ENCODE data around the gene CTNNB1. TPM values are rescaled to one million over a fixed set of nuclear protein-coding genes. Genes with fewer than 3 reads are reported as not detected.

CTNNB1 gene
- total RNA-seq, 1 donor from 2014 or later, result 305 TPM

DNA sequence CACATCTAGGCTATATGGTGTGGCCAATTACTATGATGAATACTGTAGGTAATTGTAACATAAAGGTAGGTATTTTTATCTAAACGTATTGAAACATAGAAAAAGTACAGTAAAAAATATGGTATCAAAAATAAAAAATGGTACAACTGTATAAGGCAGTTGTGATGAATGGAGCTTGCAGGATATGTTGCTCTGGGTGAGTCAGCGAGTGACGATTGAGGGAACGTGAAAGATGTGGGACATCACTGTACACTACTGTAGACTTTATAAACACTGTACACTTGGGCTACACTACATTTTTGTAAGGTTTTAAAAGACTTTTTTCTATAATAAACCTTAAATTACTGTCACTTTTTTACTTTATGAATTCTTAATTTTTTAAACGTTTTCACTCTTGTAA lies 10.3 kb downstream of the CTNNB1 start:
- H3K4me1 ChIP-seq, result peaks cover 72% of the 10 kb centered on the region
- no peak for DNase-seq
- intact Hi-C loops (cut with DNase I), result loop anchor here (10.0 kb wide), 1 partner anchor 625 kb away; no protein-coding TSS in a partner anchor
- no peaks in the 10 kb centered on the region for H3K36me3 ChIP-seq
- H3K9me3 ChIP-seq, result no peaks in the 10 kb centered on the region
- no peak for ATAC-seq
- no peak overlapping the region for H3K4me3 ChIP-seq
- TF ChIP-seq, protein P1, sequence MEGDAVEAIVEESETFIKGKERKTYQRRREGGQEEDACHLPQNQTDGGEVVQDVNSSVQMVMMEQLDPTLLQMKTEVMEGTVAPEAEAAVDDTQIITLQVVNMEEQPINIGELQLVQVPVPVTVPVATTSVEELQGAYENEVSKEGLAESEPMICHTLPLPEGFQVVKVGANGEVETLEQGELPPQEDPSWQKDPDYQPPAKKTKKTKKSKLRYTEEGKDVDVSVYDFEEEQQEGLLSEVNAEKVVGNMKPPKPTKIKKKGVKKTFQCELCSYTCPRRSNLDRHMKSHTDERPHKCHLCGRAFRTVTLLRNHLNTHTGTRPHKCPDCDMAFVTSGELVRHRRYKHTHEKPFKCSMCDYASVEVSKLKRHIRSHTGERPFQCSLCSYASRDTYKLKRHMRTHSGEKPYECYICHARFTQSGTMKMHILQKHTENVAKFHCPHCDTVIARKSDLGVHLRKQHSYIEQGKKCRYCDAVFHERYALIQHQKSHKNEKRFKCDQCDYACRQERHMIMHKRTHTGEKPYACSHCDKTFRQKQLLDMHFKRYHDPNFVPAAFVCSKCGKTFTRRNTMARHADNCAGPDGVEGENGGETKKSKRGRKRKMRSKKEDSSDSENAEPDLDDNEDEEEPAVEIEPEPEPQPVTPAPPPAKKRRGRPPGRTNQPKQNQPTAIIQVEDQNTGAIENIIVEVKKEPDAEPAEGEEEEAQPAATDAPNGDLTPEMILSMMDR (IDR thresholded peaks at IDR 0.05), result no peak
- H3K27me3 ChIP-seq, result no peaks in the 10 kb centered on the region
- H3K27ac ChIP-seq, result no peak overlapping the region

DNA sequence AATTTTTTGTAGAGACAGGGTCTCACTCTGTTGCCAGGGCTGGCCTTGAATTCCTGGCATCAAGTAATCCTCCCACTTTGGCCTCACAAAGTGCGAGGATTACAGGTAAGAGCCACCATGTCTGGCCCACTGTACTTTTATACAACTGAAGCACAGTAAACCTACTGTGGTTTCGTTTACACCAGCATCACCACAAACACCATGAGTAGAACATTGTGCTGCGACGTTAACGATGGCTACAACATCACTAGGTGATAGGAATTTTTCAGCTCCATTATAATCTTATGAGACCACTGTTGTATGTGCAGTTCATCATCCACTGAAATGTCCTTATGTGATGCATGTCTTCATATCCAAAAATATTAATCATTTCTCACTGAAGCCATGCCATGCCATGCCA lies 11.7 kb downstream of the CTNNB1 start:
- TF ChIP-seq, protein P1 (IDR thresholded peaks at IDR 0.05), result no peak
- Histone ChIP-seq H3K36me3 (no peaks in the 10 kb centered on the region), H3K9me3 (no peaks in the 10 kb centered on the region), H3K4me1 (peaks cover 70% of the 10 kb centered on the region), H3K4me3 (no peak overlapping the region), H3K27me3 (no peaks in the 10 kb centered on the region), H3K27ac (no peak overlapping the region)
- intact Hi-C loops (cut with DNase I), result no loop called here
- ATAC-seq (no peak), DNase-seq (no peak)

DNA sequence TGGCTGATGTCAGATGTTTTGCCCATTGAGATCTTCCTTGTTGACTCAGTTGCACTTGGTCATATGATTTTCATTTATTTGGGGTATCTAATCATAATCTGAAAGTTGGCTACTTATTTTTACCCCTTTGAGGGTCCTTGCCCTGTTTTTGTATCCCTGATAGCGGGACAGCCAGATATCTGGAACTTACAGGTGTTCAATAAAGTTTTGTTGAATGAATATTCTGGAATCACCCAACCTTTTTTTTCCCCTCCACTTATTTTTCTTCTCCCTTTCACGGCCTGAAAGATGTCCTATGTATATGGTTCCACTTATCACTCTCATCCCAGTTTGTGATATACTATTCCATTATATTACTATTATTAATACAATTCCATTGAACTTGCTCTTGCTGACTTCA lies 12.8 kb downstream of the CTNNB1 start:
- Histone ChIP-seq H3K4me1 (peaks cover 69% of the 10 kb centered on the region), H3K9me3 (no peaks in the 10 kb centered on the region), H3K27ac (no peak overlapping the region), H3K36me3 (no peaks in the 10 kb centered on the region), H3K27me3 (no peaks in the 10 kb centered on the region), H3K4me3 (no peak overlapping the region)
- no peak for ATAC-seq
- no peak for DNase-seq
- TF ChIP-seq, protein P1 (IDR thresholded peaks at IDR 0.05), result no peak
- intact Hi-C loops (cut with DNase I), result no loop called here

DNA sequence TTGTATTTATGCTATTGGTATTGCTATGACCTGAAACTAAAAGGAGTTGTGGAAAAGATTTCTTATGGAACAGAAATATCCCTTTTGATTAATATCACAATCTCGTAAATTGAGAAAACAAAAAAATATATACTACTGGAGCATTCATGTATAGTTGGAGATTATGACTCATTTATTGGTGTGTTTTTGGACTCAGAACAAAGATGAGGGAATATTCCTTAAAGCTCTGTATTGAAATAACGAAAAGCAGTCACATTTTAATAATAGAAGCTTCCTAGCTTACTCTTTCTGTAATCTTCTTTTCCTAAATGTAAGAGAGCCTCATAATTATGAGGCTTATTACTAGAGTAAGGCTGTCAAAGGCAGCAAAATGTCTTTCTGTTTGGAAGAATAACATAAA lies 14.3 kb downstream of the CTNNB1 start:
- intact Hi-C loops (cut with DNase I), result no loop called here
- TF ChIP-seq, protein P1 (IDR thresholded peaks at IDR 0.05), result no peak
- DNase-seq, result no peak
- H3K4me3 ChIP-seq, result no peak overlapping the region
- no peaks in the 10 kb centered on the region for H3K9me3 ChIP-seq
- peaks cover 70% of the 10 kb centered on the region for H3K4me1 ChIP-seq
- H3K36me3 ChIP-seq, result no peaks in the 10 kb centered on the region
- H3K27me3 ChIP-seq, result no peaks in the 10 kb centered on the region
- no peak for ATAC-seq
- H3K27ac ChIP-seq, result no peak overlapping the region

DNA sequence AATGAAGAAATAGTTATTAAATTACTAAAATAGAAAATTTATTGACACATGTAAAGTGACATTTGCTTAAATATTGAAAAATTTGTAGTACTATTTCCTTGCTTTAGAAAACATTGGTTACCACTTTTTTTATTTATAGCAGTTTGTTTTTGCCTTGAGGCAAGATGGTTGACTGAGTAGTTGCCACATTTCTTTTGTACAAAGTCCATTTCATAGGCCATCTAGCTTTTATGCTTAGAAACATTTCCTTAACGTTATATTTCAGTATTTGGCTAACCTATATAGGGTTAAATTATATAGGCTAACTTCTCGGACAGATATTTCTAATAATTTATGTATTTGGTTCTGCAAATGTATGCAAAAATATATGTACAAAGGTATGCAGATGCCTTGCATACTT lies 17.1 kb downstream of the CTNNB1 start:
- intact Hi-C loops (cut with DNase I), result no loop called here
- Histone ChIP-seq H3K27me3 (no peaks in the 10 kb centered on the region), H3K27ac (no peak overlapping the region), H3K4me3 (no peak overlapping the region), H3K36me3 (no peaks in the 10 kb centered on the region), H3K4me1 (peaks cover 70% of the 10 kb centered on the region), H3K9me3 (no peaks in the 10 kb centered on the region)
- ATAC-seq (no peak), DNase-seq (no peak)
- TF ChIP-seq, protein P1 (IDR thresholded peaks at IDR 0.05), result no peak

DNA sequence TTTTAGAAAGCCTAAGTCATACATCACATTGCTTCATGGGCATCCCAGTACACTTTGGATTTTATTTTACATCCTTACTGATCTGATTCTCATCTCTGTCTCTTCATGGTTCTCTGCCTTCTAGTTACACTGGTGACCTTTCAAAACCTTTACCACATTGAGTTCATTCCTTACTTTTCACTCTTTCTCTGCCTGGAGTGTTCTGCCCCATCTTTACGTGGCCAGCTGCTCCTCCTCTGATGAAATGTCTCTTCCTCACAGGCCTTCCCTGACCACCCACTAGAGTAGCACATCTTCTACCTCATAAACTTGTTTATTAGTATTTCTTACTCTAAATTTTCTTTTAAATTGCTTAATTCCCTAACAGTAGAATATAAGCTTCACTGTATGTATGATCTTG lies 17.7 kb downstream of the CTNNB1 start:
- no peak for ATAC-seq
- no peaks in the 10 kb centered on the region for H3K27me3 ChIP-seq
- no peak overlapping the region for H3K27ac ChIP-seq

More for the DNA sequence above, 17.7 kb downstream of the CTNNB1 start:
- no peaks in the 10 kb centered on the region for H3K36me3 ChIP-seq
- DNase-seq, result no peak
- TF ChIP-seq, protein P1 (IDR thresholded peaks at IDR 0.05), result no peak
- H3K9me3 ChIP-seq, result no peaks in the 10 kb centered on the region
- H3K4me1 ChIP-seq, result peaks cover 76% of the 10 kb centered on the region
- intact Hi-C loops (cut with DNase I), result no loop called here
- no peak overlapping the region for H3K4me3 ChIP-seq

Measured in upper lobe of right lung (tissue), 1 donor.